K562 (cell line): ENCODE data around the gene SMNDC1. TPM values are rescaled to one million over a fixed set of nuclear protein-coding genes. Genes with fewer than 3 reads are reported as not detected.

Experiments used
- ATAC-seq: fragments of 200-7000 bp; cut with Tn5 transposase; 3 replicates; pipeline ENCODE4 v1.9.1; 2020; ENCODE audit warnings: moderate library complexity
- BruUV-seq: library from RNA; stranded (reverse); fragments of 400-500 nt; replicated peaks from 2 replicates; lab custom pipeline; 2021; lab: Mats Ljungman, UMichigan
- CTCF ChIA-PET: fragments of 300-600 bp; formaldehyde crosslinking; extraction: SDS; loops from one replicate; lab custom pipeline; 2021; ENCODE audit warnings: low intra/inter-chr PET ratio; lab: Yijun Ruan, JAX
- POLR2A ChIA-PET: fragments of 300-600, 350-650 bp; sonication (Branson Sonifier 250); formaldehyde crosslinking; extraction: SDS; loops from one replicate; lab custom pipeline; 2021; ENCODE audit warnings: antibody characterized with exemption, inconsistent platforms; lab: Yijun Ruan, JAX
- DNase-seq, 4 experiments: peaks; one replicate each; pipeline versions ENCODE4 v3.0.0 to v3.0.0-alpha.2; 2011 to 2018; ENCODE audit warnings: low spot score in 3 of 4, mixed read lengths in 3 of 4; ENCODE audit errors: extremely low read depth in 1 of 4
- FAIRE-seq: peaks from 2 replicates; lab custom pipeline; 2011; peaks lifted over from hg19 to GRCh38; lab: Jason Lieb, UNC
- H2AFZ ChIP-seq: 2 replicates; pipeline ENCODE4 v1.6.0; 2011; ENCODE audit warnings: low read depth, low read length, control low read depth, inconsistent platforms
- H3K27ac ChIP-seq: fragments of 200-600 bp; 3 replicates; pipeline ENCODE4 v1.8.0; 2011; ENCODE audit warnings: low read depth, mild to moderate bottlenecking, control low read depth, inconsistent platforms, low read length, moderate library complexity, mixed read lengths; ENCODE audit errors: extremely low read depth
- H3K27me3 ChIP-seq, 2 experiments: fragments of 300-600 bp in 1 of 2; 2 replicates in 1 of 2; 3 replicates in 1 of 2; pipeline versions ENCODE4 v1.6.0 to v1.8.0; 2011; ENCODE audit warnings: inconsistent platforms in 2 of 2, low read length in 2 of 2, mild to moderate bottlenecking in 1 of 2, mixed read lengths in 1 of 2, moderate library complexity in 1 of 2; ENCODE audit not compliant: control insufficient read depth in 2 of 2, insufficient read depth in 2 of 2
- H3K36me3 ChIP-seq: fragments of 300-600 bp; 3 replicates; pipeline ENCODE4 v1.8.0; 2011; ENCODE audit warnings: mild to moderate bottlenecking, low read length, inconsistent platforms; ENCODE audit not compliant: control insufficient read depth, insufficient read depth
- H3K4me1 ChIP-seq, 2 experiments: fragments of 200-600 bp in 1 of 2; replicated peaks in 1 of 2; 2 replicates in 1 of 2; 3 replicates in 1 of 2; pipeline versions ENCODE4 v1.5.1 to v1.8.0; 2011; ENCODE audit warnings: inconsistent platforms in 2 of 2, low read length in 2 of 2, mild to moderate bottlenecking in 1 of 2, mixed read lengths in 1 of 2, moderate library complexity in 1 of 2; ENCODE audit not compliant: control insufficient read depth in 2 of 2, insufficient read depth in 2 of 2
- H3K4me2 ChIP-seq: 2 replicates; pipeline ENCODE4 v1.6.1; 2011; ENCODE audit warnings: low read length, control low read depth, inconsistent platforms, mixed read lengths; ENCODE audit not compliant: insufficient read depth
- H3K4me3 ChIP-seq: fragments of 200-600 bp; sonication (generic), shearing (Covaris generic); 2 replicates; pipeline ENCODE4 v1.5.1; 2016; ENCODE audit warnings: control low read depth, inconsistent platforms
- H3K79me2 ChIP-seq: fragments of 200-600 bp; 3 replicates; pipeline ENCODE4 v1.8.0; 2011; ENCODE audit warnings: low read length, inconsistent platforms; ENCODE audit not compliant: control insufficient read depth, insufficient read depth
- H3K9ac ChIP-seq, 2 experiments: 2 replicates each; pipeline versions ENCODE4 v1.6.0 to v1.6.1; 2011; ENCODE audit warnings: low read depth in 2 of 2, low read length in 2 of 2, control low read depth in 1 of 2, inconsistent platforms in 1 of 2, mild to moderate bottlenecking in 1 of 2, mixed read lengths in 1 of 2; ENCODE audit not compliant: insufficient read depth in 1 of 2
- H3K9me1 ChIP-seq: one replicate; pipeline ENCODE4 v1.6.0; 2011; ENCODE audit warnings: inconsistent platforms, mild to moderate bottlenecking, low read length, moderate library complexity; ENCODE audit not compliant: control insufficient read depth, insufficient read depth
- H3K9me3 ChIP-seq: replicated peaks from 2 replicates; pipeline ENCODE4 v1.5.1; 2011; ENCODE audit warnings: low read depth, low read length, inconsistent platforms; ENCODE audit not compliant: control insufficient read depth, insufficient read depth
- H4K20me1 ChIP-seq: replicated peaks from 2 replicates; pipeline ENCODE4 v1.6.1; 2011; ENCODE audit warnings: low read length, inconsistent platforms, mixed read lengths; ENCODE audit not compliant: control insufficient read depth, insufficient read depth
- MYC ChIP-seq, 2 experiments: fragments of 250-450 bp in 1 of 2; sonication (Bioruptor Pico) in 1 of 2; IDR thresholded peaks; 2 replicates each; pipeline versions ENCODE4 v1.5.1 to v1.6.1; 2012 to 2021; ENCODE audit warnings: low read depth in 2 of 2, borderline replicate concordance in 1 of 2, improper control_type of control experiment in 1 of 2, low read length in 1 of 2, mild to moderate bottlenecking in 1 of 2, moderate library complexity in 1 of 2
- NCOA6 ChIP-seq: fragments of 450-650 bp; IDR thresholded peaks from 2 replicates; pipeline ENCODE4 v1.6.1; 2017; ENCODE audit warnings: mild to moderate bottlenecking
- SNIP1 ChIP-seq: fragments of 450-650 bp; IDR thresholded peaks from 2 replicates; pipeline ENCODE4 v1.7.1; 2017; ENCODE audit warnings: low read depth, mild to moderate bottlenecking
- ZKSCAN1 ChIP-seq: fragments of 150-350 bp; IDR thresholded peaks from 2 replicates; pipeline ENCODE4 v1.6.1; 2016; ENCODE audit warnings: low read depth, low read length
- ZNF444 ChIP-seq: fragments of 250-450 bp; sonication (Bioruptor Pico); IDR thresholded peaks from 2 replicates; pipeline ENCODE4 v1.4.0; 2020; ENCODE audit warnings: mild to moderate bottlenecking, moderate library complexity
- WGBS: fragments of 100-300 bp; shearing (Covaris generic); methylation state at CpG from one replicate; pipeline ENCODE4 v1.1.6; 2016; ENCODE audit warnings: low coverage, mixed read lengths; ENCODE audit not compliant: insufficient coverage; ENCODE audit errors: missing lambda C conversion rate; 5-methylcytosine and 5-hydroxymethylcytosine counted together
- in situ Hi-C: fragments of 300-500 bp; cut with MboI; formaldehyde crosslinking; loops from 4 replicates; pipeline ENCODE4 v1.15.0; 2018; ENCODE audit warnings: inconsistent platforms, mixed read lengths
- intact Hi-C: fragments of 100-400 bp; cut with micrococcal nuclease; formaldehyde crosslinking; loops from 2 replicates; pipeline ENCODE4 v1.14.2; 2022
- polyA plus RNA-seq, 8 experiments: library from polyadenylated mRNA; depleted of rRNA in 4 of 8; stranded (reverse) in 5 of 8; unstranded in 3 of 8; fragments of >200 nt; fragmentation: Nextera tagmentation in 2 of 8; fragmentation: Illumina TruSeq in 1 of 8; extraction: Ambion mirVana in 2 of 8; extraction: Trizol in 1 of 8; gene quantifications; 2 replicates each; pipeline versions ENCODE4 v1.2.1 to v1.2.3, GENCODE V29; 2011 to 2014; ENCODE audit warnings: inconsistent platforms in 1 of 8, missing spikeins in 1 of 8
- total RNA-seq, 7 experiments: library from RNA; depleted of rRNA in 6 of 7; stranded (reverse); fragments of >200 nt in 6 of 7; fragmentation: Illumina TruSeq in 2 of 7; extraction: Trizol in 2 of 7; gene quantifications; 2 replicates each; pipeline versions ENCODE4 v1.2.1 to v1.2.3, GENCODE V29; 2011 to 2021; ENCODE audit warnings: low replicate concordance in 1 of 7
- TF ChIP-seq, protein P1 (sequence below): sonication (generic); formaldehyde crosslinking; IDR thresholded peaks from 2 replicates; pipeline ENCODE4 v1.5.0; 2020; ENCODE audit warnings: missing genetic modification reagents

Gene SMNDC1
- total and polyA plus RNA-seq, 9 of the 15 experiments (the other 6 are each of a cell fraction or from before 2014, with no cell fraction given) = 6.8 to 35.8 (median 12.3) TPM

GRCh38 chr10:110268442-110268841 is 36.3 kb downstream of the SMNDC1 start:
- in situ Hi-C loops (loop anchor here (10.0 kb wide), 1 partner anchor 384 kb away; no protein-coding TSS in a partner anchor), intact Hi-C loops (no loop called here)
- H3K79me2 ChIP-seq = peaks cover 21% of the 10 kb centered on the region
- no peaks in the 10 kb centered on the region for H3K9me1 ChIP-seq
- no peak for TF ChIP-seq ZNF444 (CRISPR knock-in tag)
- TF ChIP-seq ZKSCAN1 = no peak
- no peak for TF ChIP-seq NCOA6
- TF ChIP-seq, protein P1, sequence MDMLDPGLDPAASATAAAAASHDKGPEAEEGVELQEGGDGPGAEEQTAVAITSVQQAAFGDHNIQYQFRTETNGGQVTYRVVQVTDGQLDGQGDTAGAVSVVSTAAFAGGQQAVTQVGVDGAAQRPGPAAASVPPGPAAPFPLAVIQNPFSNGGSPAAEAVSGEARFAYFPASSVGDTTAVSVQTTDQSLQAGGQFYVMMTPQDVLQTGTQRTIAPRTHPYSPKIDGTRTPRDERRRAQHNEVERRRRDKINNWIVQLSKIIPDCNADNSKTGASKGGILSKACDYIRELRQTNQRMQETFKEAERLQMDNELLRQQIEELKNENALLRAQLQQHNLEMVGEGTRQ = no peak
- no peaks in the 10 kb centered on the region for H4K20me1 ChIP-seq
- H3K4me1 ChIP-seq = peaks cover 0 to 6% of the 10 kb centered on the region in 2 experiments; a peak in 2 of 5 replicates
- ATAC-seq (no peak), FAIRE-seq (no peak), DNase-seq (no peak)
- H2AFZ ChIP-seq = no peak overlapping the region
- POLR2A ChIA-PET = interaction anchor here (1.6 kb wide), 1 partner anchor 10 kb away, joined by 3 read pairs; no protein-coding TSS in a partner anchor
- BruUV-seq = no TSS peak
- CTCF ChIA-PET = no interaction called here
- no peak overlapping the region for H3K9ac ChIP-seq
- no peak overlapping the region for H3K4me3 ChIP-seq
- H3K9me3 ChIP-seq = no peaks in the 10 kb centered on the region
- no peaks in the 10 kb centered on the region for H3K36me3 ChIP-seq
- H3K27me3 ChIP-seq = no peaks in the 10 kb centered on the region
- H3K27ac ChIP-seq = no peak overlapping the region
- no peak overlapping the region for H3K4me2 ChIP-seq

- Histone ChIP-seq H3K27me3 (no peaks in the 10 kb centered on the region), H3K9ac (no peak overlapping the region), H2AFZ (no peak overlapping the region), H3K27ac (no peak overlapping the region), H3K4me1 (peaks cover 0 to 6% of the 10 kb centered on the region in 2 experiments; a peak in 2 of 5 replicates), H4K20me1 (no peaks in the 10 kb centered on the region), H3K9me1 (no peaks in the 10 kb centered on the region), H3K79me2 (peaks cover 26% of the 10 kb centered on the region), H3K9me3 (no peaks in the 10 kb centered on the region), H3K4me2 (no peak overlapping the region), H3K4me3 (no peak overlapping the region), H3K36me3 (no peaks in the 10 kb centered on the region; the same call in 2 of the 3 replicates)
- in situ Hi-C loops (loop anchor here (10.0 kb wide), 1 partner anchor 382 kb away; no protein-coding TSS in a partner anchor), intact Hi-C loops (no loop called here)
- FAIRE-seq (no peak), ATAC-seq (no peak), DNase-seq (no peak)
- ChIA-PET POLR2A (interaction anchor here (1.6 kb wide), 1 partner anchor 9 kb away, joined by 3 read pairs; no protein-coding TSS in a partner anchor), CTCF (no interaction called here)
- WGBS = 70% methylated on average over 1 of the region's 1 CpG
- TF ChIP-seq SNIP1 = no peak
- TF ChIP-seq MYC (IDR thresholded peaks at IDR 0.05; ENCODE audit: low read depth, low read length) = no peak
- TF ChIP-seq MYC (CRISPR knock-in tag; IDR thresholded peaks at IDR 0.05; ENCODE audit: borderline replicate concordance, low read depth) = no peak
- BruUV-seq = no TSS peak
Measured at GRCh38 chr10:110267276-110267675, 37.4 kb downstream of the SMNDC1 start.
